ENCODE data around the gene PLPPR2. TPM values are rescaled to one million over a fixed set of nuclear protein-coding genes. Genes with fewer than 3 reads are reported as not detected.
"Not testable (repeated sequence)": the region's sequence is repeated elsewhere in the genome, so short reads cannot be mapped to it uniquely, and the experiment has no call there.

PLPPR2 gene
- total RNA-seq, 1 donor from 2014 or later = 34.2 TPM

DNA sequence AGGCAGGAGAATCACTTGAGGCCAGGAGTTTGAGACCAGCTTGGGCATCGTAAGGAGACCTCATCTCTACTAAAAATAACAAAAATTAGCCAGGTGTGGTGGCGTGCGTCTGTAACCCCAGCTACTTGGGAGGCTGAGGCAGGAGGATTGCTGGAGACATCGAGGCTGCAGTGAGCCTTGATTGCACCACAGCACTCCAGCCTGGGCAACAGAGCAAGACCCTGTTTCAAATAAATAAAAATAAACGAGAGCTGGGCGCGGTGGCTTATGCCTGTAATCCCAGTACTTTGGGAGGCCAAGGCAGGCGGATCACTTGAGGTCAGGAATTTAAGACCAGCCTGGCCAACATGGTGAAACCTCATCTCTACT is 15.1 kb upstream of the PLPPR2 start:
- DNase-seq (ENCODE audit: low spot score) = not testable (repeated sequence)

DNA sequence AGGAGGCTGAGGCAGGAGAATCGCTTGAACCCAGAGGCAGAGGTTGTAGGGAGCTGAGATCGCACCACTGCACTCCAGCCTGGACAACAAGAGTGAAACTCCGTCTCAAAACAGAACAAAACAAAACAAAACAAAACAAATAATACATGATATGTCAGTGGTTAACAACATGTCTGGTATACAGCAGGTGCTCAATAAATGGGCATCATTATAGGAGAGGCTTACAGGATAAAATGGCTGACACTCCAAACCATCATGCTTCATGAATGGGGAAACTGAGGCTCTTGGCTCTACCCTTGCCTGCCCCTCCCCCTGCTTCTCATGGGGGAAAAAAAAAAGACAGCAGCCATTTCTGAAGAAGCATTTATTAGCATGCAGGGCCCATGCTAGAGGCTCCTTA is 12.8 kb upstream of the PLPPR2 start:
- DNase-seq (ENCODE audit: low spot score) = no peak

- no peak for DNase-seq (ENCODE audit: low spot score)
Measured at GRCh38 chr19:11345122-11345803, 10.0 kb upstream of the PLPPR2 start.

GRCh38 chr19:11346104-11346940 is 8.9 kb upstream of the PLPPR2 start, which contains the start of the genes CCDC159 and TMEM205:
CCDC159 (plus strand) TSS chr19:11346519; CDS start chr19:11346607, 88 bp downstream.
TMEM205 (minus strand) TSS chr19:11346268; CDS start chr19:11345619, 649 bp downstream.
- peak; percentile 99 for DNase-seq (ENCODE audit: low spot score)

GRCh38 chr19:11347546-11348039 is 7.6 kb upstream of the PLPPR2 start:
- DNase-seq (ENCODE audit: low spot score) = no peak

- no peak for DNase-seq (ENCODE audit: low spot score)
Measured at GRCh38 chr19:11349171-11349570, 6.1 kb upstream of the PLPPR2 start.

GRCh38 chr19:11354102-11354501 is 1.1 kb upstream of the PLPPR2 start:
- DNase-seq (ENCODE audit: low spot score) = not testable (repeated sequence)

- no peak for DNase-seq (ENCODE audit: low spot score)
Measured at GRCh38 chr19:11356074-11356397, 804 bp downstream of the PLPPR2 start.

DNA sequence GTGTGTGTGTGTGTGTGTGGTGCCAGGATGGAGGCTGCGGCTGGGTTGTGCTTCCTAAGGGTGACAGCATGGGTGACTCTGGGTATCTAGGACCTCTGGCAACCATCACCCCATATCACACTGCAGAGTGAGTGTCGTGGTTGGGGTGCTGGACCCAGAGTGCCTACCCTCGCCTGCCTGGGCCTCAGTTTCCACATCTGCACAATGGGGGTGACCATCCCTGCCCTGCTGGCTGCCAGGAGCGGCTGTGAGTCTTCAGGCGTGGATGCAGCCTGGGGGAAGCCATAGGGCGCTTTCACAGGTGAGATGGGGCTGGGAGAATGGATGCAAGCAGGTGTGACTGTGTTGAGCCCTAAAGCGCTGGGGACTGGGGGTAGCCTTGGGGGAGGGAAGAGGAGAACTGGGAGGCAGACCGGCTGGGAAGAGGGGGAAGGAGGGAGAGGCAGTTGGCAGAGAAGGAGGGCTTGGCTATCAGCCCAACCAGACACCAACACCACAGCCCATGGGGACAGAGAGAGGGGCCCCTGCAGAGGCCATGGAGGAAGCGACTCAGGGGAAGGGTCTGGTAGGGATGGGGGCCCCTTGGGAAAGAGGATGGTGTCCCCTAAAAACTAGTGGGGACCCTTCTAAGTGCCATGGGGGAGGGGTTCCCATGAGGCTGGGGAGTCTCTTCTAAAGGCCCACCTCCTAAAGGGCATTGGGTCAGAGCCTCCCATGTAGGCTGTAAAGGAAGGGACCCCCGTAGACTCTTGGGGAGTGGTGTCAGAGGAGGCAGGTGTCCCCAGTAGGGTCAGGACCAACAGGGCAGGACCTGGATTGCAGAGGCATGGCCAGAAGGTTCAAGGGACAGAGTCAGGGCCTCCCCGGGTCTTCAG is 1.7 kb downstream of the PLPPR2 start:
- DNase-seq (ENCODE audit: low spot score) = no peak

GRCh38 chr19:11359421-11359820 is 4.2 kb downstream of the PLPPR2 start:
- no peak for DNase-seq (ENCODE audit: low spot score)

GRCh38 chr19:11361037-11361770 is 6.0 kb downstream of the PLPPR2 start:
- peak; percentile 74 for DNase-seq (ENCODE audit: low spot score)

- DNase-seq (ENCODE audit: low spot score) = no peak
Measured at GRCh38 chr19:11361771-11362731, 6.8 kb downstream of the PLPPR2 start.

DNA sequence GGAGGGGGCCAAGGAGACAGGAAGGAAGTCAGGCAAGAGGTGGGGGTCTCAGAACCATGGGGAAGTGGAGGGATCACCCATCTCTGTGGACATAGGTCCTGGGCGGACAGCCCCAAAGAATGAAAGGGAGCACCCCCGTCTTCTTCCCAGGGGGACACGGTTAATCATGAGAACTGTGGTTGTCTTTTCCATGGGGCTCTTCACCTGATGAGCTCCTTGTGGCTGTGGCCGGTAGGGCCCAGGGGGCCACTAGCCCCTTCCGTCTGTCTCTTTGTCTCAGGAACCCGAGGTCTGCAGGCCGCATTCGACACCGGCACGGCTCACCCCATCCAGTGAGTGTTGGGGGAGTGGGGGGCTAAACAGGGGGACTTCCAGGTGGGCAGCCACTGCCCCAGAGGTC is 8.6 kb downstream of the PLPPR2 start:
- no peak for DNase-seq (ENCODE audit: low spot score)

DNA sequence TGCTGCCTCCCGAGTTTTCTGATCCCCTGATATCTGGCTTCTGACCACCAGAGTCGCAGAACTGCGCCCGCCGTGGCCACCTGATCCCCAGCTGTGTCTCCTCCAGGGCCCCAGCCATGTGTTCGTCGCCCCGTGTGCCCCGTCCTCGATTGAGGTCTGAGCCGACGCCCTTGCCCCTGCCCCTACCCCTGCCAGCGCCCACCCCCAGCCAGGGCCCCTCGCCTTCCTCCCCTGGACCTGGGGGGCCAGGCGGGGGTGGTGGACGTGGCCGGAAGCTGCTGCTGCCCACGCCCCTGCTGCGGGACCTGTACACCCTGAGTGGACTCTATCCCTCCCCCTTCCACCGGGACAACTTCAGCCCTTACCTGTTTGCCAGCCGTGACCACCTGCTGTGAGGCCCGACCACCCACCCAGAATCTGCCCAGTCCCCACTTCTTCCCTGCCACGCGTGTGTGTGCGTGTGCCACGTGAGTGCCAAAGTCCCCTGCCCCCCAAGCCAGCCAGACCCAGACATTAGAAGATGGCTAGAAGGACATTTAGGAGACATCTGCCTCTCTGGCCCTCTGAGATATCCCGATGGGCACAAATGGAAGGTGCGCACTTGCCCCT is 9.2 kb downstream of the PLPPR2 start:
- no peak for DNase-seq (ENCODE audit: low spot score)

- DNase-seq (ENCODE audit: low spot score) = no peak
Measured at GRCh38 chr19:11364935-11365334, 9.7 kb downstream of the PLPPR2 start.

- DNase-seq (ENCODE audit: low spot score) = no peak
Measured at GRCh38 chr19:11365557-11366117, 10.4 kb downstream of the PLPPR2 start.

- no peak for DNase-seq (ENCODE audit: low spot score)
Measured at GRCh38 chr19:11367528-11367927, 12.3 kb downstream of the PLPPR2 start.

- no peak for DNase-seq (ENCODE audit: low spot score)
Measured at GRCh38 chr19:11370744-11371143, 15.5 kb downstream of the PLPPR2 start.

DNA sequence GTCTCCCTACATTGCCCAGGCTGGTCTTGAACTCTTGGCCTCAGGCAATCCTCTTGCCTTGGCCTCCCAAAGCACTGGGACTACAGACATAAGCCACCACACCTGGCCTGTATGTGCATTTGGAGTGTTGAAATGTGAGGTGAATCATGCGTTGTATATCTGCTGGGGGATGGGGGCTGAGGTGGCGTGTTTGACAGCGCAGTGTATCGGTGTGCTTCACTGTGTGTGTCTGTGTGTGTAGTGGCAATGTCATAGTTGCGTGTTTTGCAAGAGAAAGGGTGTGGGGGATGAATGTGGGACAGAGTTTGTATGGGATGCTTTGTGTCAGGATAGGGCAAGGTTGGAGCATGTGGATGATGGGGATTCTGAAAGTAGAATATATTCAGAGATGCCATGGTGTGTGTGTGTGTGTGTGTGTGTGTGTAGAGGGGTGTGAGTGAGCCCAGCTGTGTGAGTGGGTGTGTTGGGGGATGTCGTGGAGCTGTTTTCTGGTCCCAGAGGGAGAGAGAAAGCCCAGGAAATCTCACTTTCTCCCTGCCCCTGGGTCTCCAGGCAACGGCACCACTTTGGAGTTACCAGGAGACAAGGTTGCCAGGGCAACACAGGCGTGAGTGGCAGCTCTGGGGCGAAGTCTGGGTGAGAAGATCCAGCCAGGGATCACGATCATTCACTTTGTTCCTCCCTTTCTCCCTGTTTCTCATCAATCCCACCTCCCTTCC is 18.1 kb downstream of the PLPPR2 start:
- DNase-seq (ENCODE audit: low spot score) = no peak

Data from mucosa of gallbladder (tissue), 1 donor.